AG09319 (cell line): ENCODE measurements around the gene ARHGEF6.

Experiments used
- DNase-seq: peaks from one replicate; pipeline ENCODE4 v3.0.0-alpha.2; 2010; ENCODE audit warnings: low read depth; ENCODE audit errors: extremely low read depth
- TF ChIP-seq, protein P1 (sequence below): IDR thresholded peaks from 2 replicates; pipeline ENCODE4 v1.5.1; 2011; ENCODE audit warnings: low read depth, mild to moderate bottlenecking, inconsistent platforms, low read length, moderate library complexity

ARHGEF6 gene

DNA sequence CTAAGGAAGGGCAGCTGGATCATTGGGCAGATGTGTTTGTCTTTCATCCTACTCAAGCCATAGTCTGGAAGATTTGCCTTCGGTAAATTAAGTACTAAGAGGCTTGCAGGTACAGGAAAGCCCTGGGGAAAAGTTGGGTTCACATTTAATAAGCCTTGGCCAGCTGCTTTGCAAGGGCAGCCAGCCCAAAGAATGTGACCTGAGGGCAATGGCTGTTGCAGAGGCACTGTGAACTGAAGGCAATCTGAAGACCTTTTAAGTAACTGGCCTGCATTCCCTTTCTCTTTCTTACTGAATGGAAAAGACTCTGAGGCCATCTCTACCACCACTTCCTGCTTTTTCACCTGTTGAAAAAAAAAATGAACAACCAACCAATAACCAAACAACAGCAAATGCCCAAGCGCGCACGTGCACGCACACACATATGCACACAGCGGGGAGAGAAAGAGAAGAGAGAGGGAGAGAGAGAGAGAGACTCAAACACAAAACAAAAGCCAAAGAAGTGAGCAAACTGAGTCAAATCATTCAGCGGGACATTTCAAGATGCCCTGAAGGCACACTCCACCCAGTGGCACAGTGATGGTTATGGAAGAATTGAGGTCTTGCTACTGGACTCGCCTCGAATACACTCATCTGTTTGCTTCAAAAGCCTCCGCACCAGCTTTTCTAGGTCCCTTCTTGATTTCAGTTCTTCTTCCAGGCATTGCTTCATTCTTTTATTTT, 113.1 kb downstream of the ARHGEF6 start:
- DNase-seq, result no peak
- TF ChIP-seq, protein P1, sequence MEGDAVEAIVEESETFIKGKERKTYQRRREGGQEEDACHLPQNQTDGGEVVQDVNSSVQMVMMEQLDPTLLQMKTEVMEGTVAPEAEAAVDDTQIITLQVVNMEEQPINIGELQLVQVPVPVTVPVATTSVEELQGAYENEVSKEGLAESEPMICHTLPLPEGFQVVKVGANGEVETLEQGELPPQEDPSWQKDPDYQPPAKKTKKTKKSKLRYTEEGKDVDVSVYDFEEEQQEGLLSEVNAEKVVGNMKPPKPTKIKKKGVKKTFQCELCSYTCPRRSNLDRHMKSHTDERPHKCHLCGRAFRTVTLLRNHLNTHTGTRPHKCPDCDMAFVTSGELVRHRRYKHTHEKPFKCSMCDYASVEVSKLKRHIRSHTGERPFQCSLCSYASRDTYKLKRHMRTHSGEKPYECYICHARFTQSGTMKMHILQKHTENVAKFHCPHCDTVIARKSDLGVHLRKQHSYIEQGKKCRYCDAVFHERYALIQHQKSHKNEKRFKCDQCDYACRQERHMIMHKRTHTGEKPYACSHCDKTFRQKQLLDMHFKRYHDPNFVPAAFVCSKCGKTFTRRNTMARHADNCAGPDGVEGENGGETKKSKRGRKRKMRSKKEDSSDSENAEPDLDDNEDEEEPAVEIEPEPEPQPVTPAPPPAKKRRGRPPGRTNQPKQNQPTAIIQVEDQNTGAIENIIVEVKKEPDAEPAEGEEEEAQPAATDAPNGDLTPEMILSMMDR, result no peak

DNA sequence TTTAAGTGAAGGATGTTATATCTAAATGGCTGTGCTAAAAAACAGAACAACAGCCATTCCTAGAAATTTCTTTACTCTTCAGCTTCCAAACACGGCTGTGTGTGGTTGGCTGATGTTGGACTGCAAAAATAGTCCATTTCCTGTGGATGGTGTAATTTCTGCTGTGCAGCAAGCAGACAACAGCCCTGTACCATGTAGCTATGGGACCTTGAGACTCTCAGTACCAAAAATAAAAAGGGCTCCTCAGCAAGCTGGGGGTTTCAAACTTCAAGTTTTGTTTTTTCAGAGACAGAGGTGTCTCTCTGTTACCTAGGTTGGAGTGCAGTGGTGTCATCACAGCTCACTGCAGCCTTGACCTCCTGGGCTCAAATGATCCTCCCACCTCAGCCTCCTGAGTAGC, 114.6 kb downstream of the ARHGEF6 start:
- no peak for DNase-seq
- TF ChIP-seq, protein P1, result no peak

DNA sequence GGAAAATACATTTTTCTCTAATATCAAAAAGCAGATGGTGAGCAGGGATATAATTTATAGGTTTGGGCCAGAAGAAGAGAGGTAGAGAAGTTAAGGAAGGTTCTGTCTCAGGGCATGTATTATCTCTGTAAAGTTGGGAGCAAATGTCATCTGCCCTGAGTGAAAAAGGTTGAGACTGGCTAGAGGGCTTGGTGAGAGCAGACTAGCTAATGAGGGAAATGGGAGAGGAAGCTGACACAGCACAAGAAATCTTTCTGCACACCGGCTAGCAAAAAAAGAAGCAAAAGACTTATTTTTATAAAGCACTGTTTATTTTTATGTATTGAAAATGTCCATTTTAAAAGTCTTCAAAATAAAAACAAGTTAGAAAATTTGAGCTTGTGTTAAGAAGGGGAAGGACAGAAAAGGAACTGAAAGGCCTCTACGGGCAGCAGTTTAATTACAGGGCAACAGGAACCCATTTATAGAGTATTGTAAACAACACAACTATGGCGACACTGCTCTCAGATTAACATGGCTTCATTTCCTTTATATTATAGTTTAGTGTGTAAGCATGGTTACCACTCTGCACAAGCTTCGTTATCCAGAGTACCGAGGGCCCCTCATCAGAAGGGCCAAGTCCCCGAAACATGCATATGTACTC, 115.4 kb downstream of the ARHGEF6 start:
- TF ChIP-seq, protein P1, result no peak
- no peak for DNase-seq

GRCh38 chrX:136662976-136663375, 117.8 kb downstream of the ARHGEF6 start:
- no peak for DNase-seq
- TF ChIP-seq, protein P1, result no peak

DNA sequence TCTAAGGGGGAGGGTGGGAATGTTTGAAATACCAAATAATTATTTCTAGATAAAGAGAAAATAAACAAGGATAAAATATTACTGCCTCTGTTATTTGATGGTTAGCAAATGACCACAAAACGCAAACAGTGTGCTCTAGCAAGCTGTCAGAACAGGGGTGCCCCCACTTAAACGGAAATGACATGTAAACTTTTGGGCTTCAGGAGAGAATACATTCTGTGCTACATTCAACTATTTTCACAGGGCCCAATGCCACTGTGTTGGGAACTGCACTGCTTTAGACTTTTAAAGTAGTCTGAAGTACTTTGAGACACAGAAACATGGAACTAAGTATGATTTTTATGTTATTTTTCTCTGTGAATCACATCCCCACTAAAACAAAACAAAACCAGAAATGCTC, 118.6 kb downstream of the ARHGEF6 start:
- TF ChIP-seq, protein P1, result no peak
- DNase-seq, result no peak

- TF ChIP-seq, protein P1, result no peak
- DNase-seq, result no peak
Measured at GRCh38 chrX:136660896-136661295, 119.8 kb downstream of the ARHGEF6 start.

- TF ChIP-seq, protein P1, result no peak
- no peak for DNase-seq
Measured at GRCh38 chrX:136659174-136659573, 121.6 kb downstream of the ARHGEF6 start.
